Right atrium auricular region (tissue), 2 donors: ENCODE measurements around the gene MAP2K6. TPM values are rescaled to one million over a fixed set of nuclear protein-coding genes. Genes with fewer than 3 reads are reported as not detected.
A peak's percentile ranks its signal among the peaks of the same experiment; 100 is the strongest.
"Not testable (repeated sequence)": the region's sequence is repeated elsewhere in the genome, so short reads cannot be mapped to it uniquely, and the experiment has no call there.

Experiments used
- DNase-seq: peaks from one replicate; pipeline ENCODE4 v3.0.0-alpha.2; 2019; ENCODE audit warnings: low spot score
- H3K27ac ChIP-seq, 2 donors: fragments of 200-600 bp; sonication (generic); 1 replicate in 1 of 2; 2 replicates in 1 of 2; pipeline ENCODE4 v1.5.1; 2016 to 2019
- H3K27me3 ChIP-seq, 2 donors: fragments of 200-600 bp; sonication (generic); one replicate each; pipeline versions ENCODE4 v1.5.1 to v1.6.0; 2017 to 2019
- H3K36me3 ChIP-seq: fragments of 200-600 bp; sonication (generic); one replicate; pipeline ENCODE4 v1.5.1; 2016
- H3K4me1 ChIP-seq, 2 donors: fragments of 200-600 bp; sonication (generic); one replicate each; pipeline versions ENCODE4 v1.5.1 to v1.6.0; 2017 to 2019
- H3K4me3 ChIP-seq, 2 donors: fragments of 200-600 bp; sonication (generic); 1 replicate in 1 of 2; 2 replicates in 1 of 2; pipeline ENCODE4 v1.5.1; 2017 to 2019; ENCODE audit warnings: mild to moderate bottlenecking in 1 of 2, moderate library complexity in 1 of 2
- H3K9me3 ChIP-seq, 2 donors: fragments of 200-600 bp; sonication (generic); one replicate each; pipeline ENCODE4 v1.5.1; 2019
- CTCF ChIP-seq, 2 donors: fragments of 200-600 bp; sonication (generic); IDR thresholded peaks; one replicate each; pipeline ENCODE4 v1.5.1; 2019; ENCODE audit warnings: antibody characterized with exemption in 2 of 2
- total RNA-seq, 2 donors: library from RNA; depleted of rRNA; stranded (reverse); fragments of >200 nt; gene quantifications; one replicate each; pipeline ENCODE4 v1.1.0, GENCODE V29; 2016

Gene MAP2K6
- total RNA-seq, 2 donors from 2014 or later: 0.90 to 5.3 TPM

GRCh38 chr17:69477903-69478266 lies 63.4 kb downstream of the MAP2K6 start:
- no peak overlapping the region for H3K27ac ChIP-seq
- H3K4me3 ChIP-seq: no peak overlapping the region
- H3K9me3 ChIP-seq: no peaks in the 10 kb centered on the region
- H3K27me3 ChIP-seq: no peaks in the 10 kb centered on the region
- H3K36me3 ChIP-seq: no peaks in the 10 kb centered on the region
- H3K4me1 ChIP-seq: peaks cover 0 to 13% of the 10 kb centered on the region in 2 donors
- DNase-seq: no peak
- no peak for TF ChIP-seq CTCF (IDR thresholded peaks at IDR 0.05)

- Histone ChIP-seq H3K27ac (no peak overlapping the region), H3K36me3 (no peaks in the 10 kb centered on the region), H3K4me1 (peaks cover 0 to 9% of the 10 kb centered on the region in 2 donors), H3K27me3 (no peaks in the 10 kb centered on the region), H3K9me3 (no peaks in the 10 kb centered on the region), H3K4me3 (no peak overlapping the region)
- no peak for TF ChIP-seq CTCF (IDR thresholded peaks at IDR 0.05)
- DNase-seq: no peak
Measured at GRCh38 chr17:69478916-69479315, 64.4 kb downstream of the MAP2K6 start.

- not testable (repeated sequence) for H3K27ac ChIP-seq, H3K9me3 ChIP-seq, DNase-seq, H3K36me3 ChIP-seq, H3K4me3 ChIP-seq, H3K27me3 ChIP-seq, H3K4me1 ChIP-seq
Measured at GRCh38 chr17:69479756-69480155, 65.3 kb downstream of the MAP2K6 start.

- H3K27me3 ChIP-seq: no peaks in the 10 kb centered on the region
- no peak for DNase-seq
- no peaks in the 10 kb centered on the region for H3K9me3 ChIP-seq
- no peak overlapping the region for H3K4me3 ChIP-seq
- H3K27ac ChIP-seq: no peak overlapping the region
- no peak for TF ChIP-seq CTCF (IDR thresholded peaks at IDR 0.05)
- no peaks in the 10 kb centered on the region for H3K4me1 ChIP-seq
- H3K36me3 ChIP-seq: no peaks in the 10 kb centered on the region
Measured at GRCh38 chr17:69480245-69480644, 65.7 kb downstream of the MAP2K6 start.

GRCh38 chr17:69485251-69485661 lies 70.8 kb downstream of the MAP2K6 start:
- no peaks in the 10 kb centered on the region for H3K27me3 ChIP-seq
- peak overlapping the region; percentile 35 to 62 for H3K27ac ChIP-seq
- peak overlapping the region; percentile 13 to 27 for H3K4me3 ChIP-seq
- no peaks in the 10 kb centered on the region for H3K9me3 ChIP-seq
- H3K4me1 ChIP-seq: peaks cover 0 to 13% of the 10 kb centered on the region in 2 donors
- H3K36me3 ChIP-seq: no peaks in the 10 kb centered on the region
- no peak for DNase-seq
- TF ChIP-seq CTCF (IDR thresholded peaks at IDR 0.05): no peak

GRCh38 chr17:69485901-69486643 lies 71.6 kb downstream of the MAP2K6 start:
- no peaks in the 10 kb centered on the region for H3K9me3 ChIP-seq
- H3K36me3 ChIP-seq: no peaks in the 10 kb centered on the region
- DNase-seq: no peak
- no peak for TF ChIP-seq CTCF (IDR thresholded peaks at IDR 0.05)
- H3K27ac ChIP-seq: peak overlapping the region; percentile 35 to 62
- H3K4me1 ChIP-seq: peaks cover 0 to 13% of the 10 kb centered on the region in 2 donors
- H3K4me3 ChIP-seq: no peak overlapping the region
- no peaks in the 10 kb centered on the region for H3K27me3 ChIP-seq
